ENCODE measurements around the gene NFS1. TPM values are rescaled to one million over a fixed set of nuclear protein-coding genes. Genes with fewer than 3 reads are reported as not detected.
"Not testable (repeated sequence)": the region's sequence is repeated elsewhere in the genome, so short reads cannot be mapped to it uniquely, and the experiment has no call there.

The NFS1 gene
- total RNA-seq, 2 donors from 2014 or later: 41.1 to 49.2 TPM

DNA sequence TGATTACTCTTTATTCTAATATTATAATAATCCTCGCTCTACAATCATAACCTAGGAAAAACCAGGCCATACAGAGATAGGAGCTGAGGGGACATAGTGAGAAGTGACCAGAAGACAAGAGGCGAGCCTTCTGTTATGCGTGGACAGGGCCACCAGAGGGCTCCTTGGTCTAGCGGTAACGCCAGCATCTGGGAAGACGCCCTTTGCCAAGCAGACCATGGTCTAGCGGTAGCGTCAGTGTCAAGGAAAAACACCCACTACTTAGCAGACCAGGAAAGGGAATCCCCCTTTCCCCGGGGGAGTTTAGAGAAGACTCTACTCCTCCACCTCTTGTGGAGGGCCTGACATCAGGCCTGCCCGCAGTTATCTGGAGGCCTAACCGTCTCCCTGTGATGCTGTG is 12.3 kb downstream of the NFS1 start:
- H3K4me1 Mint-ChIP-seq; H3K27ac Mint-ChIP-seq; H3K4me3 Mint-ChIP-seq; ATAC-seq (replicated peaks); H3K9me3 Mint-ChIP-seq; H3K27me3 Mint-ChIP-seq: not testable (repeated sequence)
- peaks cover 60% of the 10 kb centered on the region for H3K36me3 Mint-ChIP-seq (ENCODE audit: low read depth)

DNA sequence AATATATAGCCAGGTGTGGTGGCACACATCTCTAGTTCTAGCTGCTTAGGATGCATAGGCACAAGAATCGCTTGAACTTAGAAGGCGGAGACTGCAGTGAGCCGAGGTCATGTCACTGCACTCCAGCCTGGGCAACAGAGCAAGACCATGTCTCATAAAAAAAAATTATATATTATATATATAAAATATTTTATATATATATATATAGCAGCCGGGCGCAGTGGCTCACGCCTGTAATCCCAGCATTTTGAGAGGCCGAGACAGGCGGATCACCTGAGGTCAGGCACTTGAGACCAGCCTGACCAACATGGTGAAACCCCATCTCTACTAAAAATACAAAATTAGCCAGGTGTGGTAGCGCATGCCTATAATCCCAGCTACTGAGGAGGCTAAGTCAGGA is 13.8 kb downstream of the NFS1 start:
- not testable (repeated sequence) for H3K27ac Mint-ChIP-seq; H3K4me1 Mint-ChIP-seq; H3K27me3 Mint-ChIP-seq; ATAC-seq (replicated peaks); H3K9me3 Mint-ChIP-seq; H3K4me3 Mint-ChIP-seq
- peaks cover 62% of the 10 kb centered on the region for H3K36me3 Mint-ChIP-seq (ENCODE audit: low read depth)

DNA sequence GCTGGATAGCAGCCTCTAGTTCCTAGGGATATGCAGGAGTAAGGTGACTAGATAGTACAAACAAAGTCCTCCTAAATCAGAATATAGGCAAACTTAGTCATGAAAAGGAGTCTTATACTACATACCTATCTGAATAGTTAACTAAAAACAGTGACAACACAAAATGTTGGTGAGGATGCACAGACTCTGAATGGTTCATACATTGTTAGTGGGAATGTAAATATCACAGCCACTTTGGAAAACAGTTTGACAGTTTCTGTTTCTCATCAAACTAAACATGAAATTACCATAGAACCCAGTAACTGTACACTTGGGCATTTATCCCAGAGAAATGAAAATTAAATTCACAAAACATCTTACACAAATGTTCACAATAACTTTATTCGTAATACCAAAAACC is 17.2 kb downstream of the NFS1 start:
- ATAC-seq (replicated peaks): no peak
- H3K4me1 Mint-ChIP-seq: no peaks in the 10 kb centered on the region
- H3K36me3 Mint-ChIP-seq (ENCODE audit: low read depth): peaks cover 63% of the 10 kb centered on the region
- H3K9me3 Mint-ChIP-seq: no peaks in the 10 kb centered on the region
- no peak overlapping the region for H3K4me3 Mint-ChIP-seq
- no peak overlapping the region for H3K27ac Mint-ChIP-seq
- H3K27me3 Mint-ChIP-seq: no peaks in the 10 kb centered on the region

DNA sequence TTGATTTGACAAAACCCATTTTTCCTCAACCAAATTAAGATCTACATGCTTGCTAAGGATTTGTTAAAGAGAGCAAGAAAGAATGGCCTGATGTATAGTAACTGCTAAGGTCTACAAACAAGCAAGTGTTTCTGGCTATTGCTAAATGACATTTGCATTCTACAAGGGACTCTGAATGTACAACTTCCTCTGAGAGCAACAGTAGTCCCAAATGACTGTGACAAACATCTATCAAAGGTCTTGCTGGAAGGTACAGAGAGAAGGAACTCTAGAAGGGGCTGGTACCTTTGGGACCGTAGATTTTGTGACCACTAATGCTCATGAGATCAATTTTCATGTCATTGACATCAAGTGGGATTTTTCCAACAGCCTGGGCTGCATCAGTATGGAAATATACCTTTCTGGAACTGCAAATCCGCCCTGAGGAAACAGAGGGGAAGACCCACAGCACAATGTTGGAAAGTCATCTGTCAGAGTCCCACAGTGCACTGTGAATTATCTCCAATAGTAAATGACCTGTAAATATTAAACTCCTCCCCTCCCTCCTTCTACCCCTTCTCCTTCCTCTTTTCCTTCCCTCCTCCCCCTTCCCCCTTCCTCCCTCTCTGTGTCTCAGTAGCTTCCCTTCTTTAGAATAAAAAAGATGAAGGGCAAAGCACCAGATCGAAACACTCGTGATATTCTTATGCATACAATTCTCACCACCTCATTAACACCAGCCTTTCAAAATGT is 18.5 kb downstream of the NFS1 start:
- no peaks in the 10 kb centered on the region for H3K27me3 Mint-ChIP-seq
- no peaks in the 10 kb centered on the region for H3K9me3 Mint-ChIP-seq
- peak overlapping the region; percentile 17 for H3K27ac Mint-ChIP-seq
- no peak for ATAC-seq (replicated peaks)
- no peaks in the 10 kb centered on the region for H3K4me1 Mint-ChIP-seq
- peaks cover 66% of the 10 kb centered on the region for H3K36me3 Mint-ChIP-seq (ENCODE audit: low read depth)
- H3K4me3 Mint-ChIP-seq: no peak overlapping the region

DNA sequence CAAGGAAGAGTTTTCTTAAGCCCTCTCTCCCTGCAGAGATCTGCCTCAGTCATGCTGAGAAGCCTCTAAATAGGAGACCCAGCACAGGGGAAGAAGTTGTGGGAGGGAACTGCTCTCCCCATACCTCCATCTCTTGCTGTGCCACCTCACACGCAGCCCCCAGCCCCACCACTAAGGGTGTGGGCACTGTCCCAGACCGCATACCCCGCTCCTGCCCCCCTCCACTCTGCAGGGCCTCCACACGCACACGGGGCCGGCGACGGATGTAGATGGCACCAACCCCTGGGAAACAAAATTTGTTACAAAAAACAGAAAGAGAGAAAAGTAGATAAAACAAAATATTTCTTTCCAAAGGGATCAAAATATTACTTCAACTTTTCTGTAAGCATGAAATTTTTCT is 24.2 kb downstream of the NFS1 start:
- no peak for ATAC-seq (replicated peaks)
- H3K27me3 Mint-ChIP-seq: no peaks in the 10 kb centered on the region
- H3K36me3 Mint-ChIP-seq (ENCODE audit: low read depth): peaks cover 88% of the 10 kb centered on the region
- H3K4me1 Mint-ChIP-seq: no peaks in the 10 kb centered on the region
- no peak overlapping the region for H3K27ac Mint-ChIP-seq
- H3K9me3 Mint-ChIP-seq: no peaks in the 10 kb centered on the region
- no peak overlapping the region for H3K4me3 Mint-ChIP-seq

DNA sequence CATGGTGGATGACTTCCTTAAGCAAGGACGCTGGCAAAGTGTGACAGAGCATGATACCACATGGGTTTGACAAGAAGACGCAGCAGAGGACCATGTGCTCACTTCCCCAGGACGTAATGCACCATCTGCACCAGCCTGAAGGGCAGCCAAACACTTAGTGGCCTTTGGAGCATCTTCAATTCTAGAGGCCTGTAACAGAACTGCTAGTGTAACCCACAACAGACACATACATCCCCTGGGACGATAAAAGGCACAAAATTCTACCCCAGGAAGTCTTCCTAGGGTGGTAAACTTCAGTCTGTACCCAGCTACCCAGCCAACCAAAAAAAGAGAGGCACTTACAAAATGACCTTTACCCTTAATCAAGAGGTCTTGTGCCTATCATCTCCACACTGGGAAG is 25.3 kb downstream of the NFS1 start:
- Mint-ChIP-seq H3K9me3 (no peaks in the 10 kb centered on the region), H3K4me1 (no peaks in the 10 kb centered on the region), H3K4me3 (no peak overlapping the region), H3K27me3 (no peaks in the 10 kb centered on the region), H3K27ac (no peak overlapping the region), H3K36me3 (ENCODE audit: low read depth) (peaks cover 90% of the 10 kb centered on the region)
- no peak for ATAC-seq (replicated peaks)

DNA sequence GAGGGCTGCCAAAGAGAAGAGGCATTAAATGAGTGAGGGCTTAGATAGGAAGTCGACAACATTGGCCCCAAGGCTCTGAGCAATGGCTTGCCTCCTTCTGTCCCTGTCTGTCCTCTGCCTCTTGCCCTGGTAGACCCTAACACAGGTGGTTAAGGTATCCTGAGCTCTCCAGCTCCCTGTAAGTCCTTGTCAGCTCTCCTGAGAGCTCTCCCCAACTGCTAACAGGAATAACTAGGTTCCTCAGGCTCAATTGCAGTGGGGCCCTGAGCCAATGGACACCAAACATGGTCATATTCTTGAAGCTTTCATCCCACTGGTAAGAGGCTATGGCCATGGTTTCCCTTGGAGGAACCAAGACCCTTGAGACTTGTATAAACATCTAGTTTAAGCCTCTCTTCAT is 29.5 kb downstream of the NFS1 start:
- H3K36me3 Mint-ChIP-seq (ENCODE audit: low read depth): peaks cover 64% of the 10 kb centered on the region
- H3K9me3 Mint-ChIP-seq: no peaks in the 10 kb centered on the region
- H3K27ac Mint-ChIP-seq: peak overlapping the region; percentile 16
- H3K4me1 Mint-ChIP-seq: peaks cover 4% of the 10 kb centered on the region
- H3K27me3 Mint-ChIP-seq: no peaks in the 10 kb centered on the region
- no peak overlapping the region for H3K4me3 Mint-ChIP-seq
- ATAC-seq (replicated peaks): no peak

DNA sequence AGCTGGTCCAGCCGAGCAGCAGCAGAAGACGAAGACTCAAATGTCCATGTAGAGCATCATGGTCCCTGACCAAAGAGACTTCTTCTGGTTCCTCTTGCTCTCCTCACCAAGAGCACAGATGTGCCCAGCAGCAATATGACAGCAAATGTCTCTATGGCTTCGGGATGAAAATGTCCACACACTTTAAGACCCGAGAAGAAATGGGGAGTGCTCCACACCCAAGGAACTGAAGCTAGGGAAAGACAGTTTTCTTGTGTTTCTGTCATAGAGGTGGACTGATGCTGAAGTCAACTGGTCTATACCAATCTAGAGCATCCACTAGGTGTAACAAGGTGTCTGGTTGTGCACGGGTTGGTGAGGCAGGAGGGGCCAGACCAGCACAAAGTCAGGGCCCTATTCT is 29.9 kb downstream of the NFS1 start:
- no peak for ATAC-seq (replicated peaks)
- no peaks in the 10 kb centered on the region for H3K27me3 Mint-ChIP-seq
- peaks cover 67% of the 10 kb centered on the region for H3K36me3 Mint-ChIP-seq (ENCODE audit: low read depth)
- H3K4me3 Mint-ChIP-seq: no peak overlapping the region
- peak overlapping the region; percentile 16 for H3K27ac Mint-ChIP-seq
- H3K4me1 Mint-ChIP-seq: peaks cover 4% of the 10 kb centered on the region
- H3K9me3 Mint-ChIP-seq: no peaks in the 10 kb centered on the region

DNA sequence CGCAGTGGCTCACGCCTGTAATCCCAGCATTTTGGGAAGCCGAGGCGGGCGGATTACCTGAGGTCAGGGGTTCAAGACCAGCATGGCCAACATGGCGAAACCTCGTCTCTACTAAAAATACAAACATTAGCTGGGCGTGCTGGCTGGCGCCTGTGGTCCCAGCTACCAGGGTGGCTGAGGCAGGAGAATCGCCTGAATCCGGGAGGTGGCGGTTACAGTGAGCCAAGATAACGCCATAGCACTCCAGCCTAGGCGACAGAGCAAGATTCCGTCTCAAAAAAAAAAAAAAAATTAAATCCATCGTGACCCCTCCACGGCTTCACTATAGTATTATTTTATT is 33.2 kb downstream of the NFS1 start:
- no peak overlapping the region for H3K4me3 Mint-ChIP-seq
- peaks cover 67% of the 10 kb centered on the region for H3K36me3 Mint-ChIP-seq (ENCODE audit: low read depth)
- H3K27me3 Mint-ChIP-seq: no peaks in the 10 kb centered on the region
- H3K4me1 Mint-ChIP-seq: peaks cover 27% of the 10 kb centered on the region
- ATAC-seq (replicated peaks): no peak
- H3K9me3 Mint-ChIP-seq: no peaks in the 10 kb centered on the region
- H3K27ac Mint-ChIP-seq: no peak overlapping the region

DNA sequence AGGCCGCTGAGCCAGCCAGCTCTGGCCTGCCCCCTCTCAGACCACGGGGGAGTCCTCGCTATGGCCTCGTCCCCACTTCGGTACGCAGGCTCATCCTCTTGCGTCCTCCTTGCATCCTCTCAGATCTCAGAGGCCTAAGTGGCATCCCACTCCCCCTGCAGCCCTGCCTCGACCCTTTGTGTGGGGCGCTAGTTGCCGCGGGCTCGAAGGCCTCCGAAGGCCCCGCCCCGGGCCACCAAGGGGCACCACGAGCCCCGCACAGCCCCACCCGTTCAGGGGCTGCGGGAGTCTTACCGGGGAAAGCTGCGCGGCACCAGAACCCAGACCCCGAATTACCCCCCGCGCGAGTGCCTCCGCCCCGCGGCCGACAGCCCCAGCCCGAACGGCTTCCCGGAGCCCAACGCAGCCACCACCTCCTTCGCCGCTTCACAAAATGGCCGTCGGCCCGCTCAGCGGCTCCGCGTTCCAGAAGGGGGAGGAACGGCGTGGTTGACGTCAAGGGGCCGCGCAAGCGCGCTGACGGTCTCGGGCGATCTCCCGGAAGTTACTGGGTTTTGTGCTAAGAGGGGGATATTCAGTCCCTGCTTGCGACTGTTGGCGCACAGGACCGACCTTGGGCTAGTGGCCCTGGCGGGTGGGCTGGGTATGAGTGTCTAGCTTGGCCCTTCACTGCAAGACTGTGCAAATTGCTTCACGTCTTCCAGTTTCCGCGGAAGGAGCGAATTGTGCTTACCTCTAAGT is 34.5 kb downstream of the NFS1 start, which contains the start of the genes CPNE1 and RBM12:
TSS of gene CPNE1 (minus strand) at position 435 of the 741 bp plus-strand sequence. CDS start 31,977 bp downstream, outside the sequence.
TSS of gene RBM12 (minus strand) at position 435 of the 741 bp plus-strand sequence. CDS start 9,578 bp downstream, outside the sequence.
- ATAC-seq (replicated peaks): peak; percentile 69
- peaks cover 39% of the 10 kb centered on the region for H3K4me1 Mint-ChIP-seq
- peak within 1 kb of the TSS; percentile 90 for H3K4me3 Mint-ChIP-seq
- peak within 1 kb of the TSS; percentile 87 for H3K27ac Mint-ChIP-seq
- H3K36me3 Mint-ChIP-seq (ENCODE audit: low read depth): peaks cover 63% of the 10 kb centered on the region
- H3K9me3 Mint-ChIP-seq: no peaks in the 10 kb centered on the region
- no peaks in the 10 kb centered on the region for H3K27me3 Mint-ChIP-seq

DNA sequence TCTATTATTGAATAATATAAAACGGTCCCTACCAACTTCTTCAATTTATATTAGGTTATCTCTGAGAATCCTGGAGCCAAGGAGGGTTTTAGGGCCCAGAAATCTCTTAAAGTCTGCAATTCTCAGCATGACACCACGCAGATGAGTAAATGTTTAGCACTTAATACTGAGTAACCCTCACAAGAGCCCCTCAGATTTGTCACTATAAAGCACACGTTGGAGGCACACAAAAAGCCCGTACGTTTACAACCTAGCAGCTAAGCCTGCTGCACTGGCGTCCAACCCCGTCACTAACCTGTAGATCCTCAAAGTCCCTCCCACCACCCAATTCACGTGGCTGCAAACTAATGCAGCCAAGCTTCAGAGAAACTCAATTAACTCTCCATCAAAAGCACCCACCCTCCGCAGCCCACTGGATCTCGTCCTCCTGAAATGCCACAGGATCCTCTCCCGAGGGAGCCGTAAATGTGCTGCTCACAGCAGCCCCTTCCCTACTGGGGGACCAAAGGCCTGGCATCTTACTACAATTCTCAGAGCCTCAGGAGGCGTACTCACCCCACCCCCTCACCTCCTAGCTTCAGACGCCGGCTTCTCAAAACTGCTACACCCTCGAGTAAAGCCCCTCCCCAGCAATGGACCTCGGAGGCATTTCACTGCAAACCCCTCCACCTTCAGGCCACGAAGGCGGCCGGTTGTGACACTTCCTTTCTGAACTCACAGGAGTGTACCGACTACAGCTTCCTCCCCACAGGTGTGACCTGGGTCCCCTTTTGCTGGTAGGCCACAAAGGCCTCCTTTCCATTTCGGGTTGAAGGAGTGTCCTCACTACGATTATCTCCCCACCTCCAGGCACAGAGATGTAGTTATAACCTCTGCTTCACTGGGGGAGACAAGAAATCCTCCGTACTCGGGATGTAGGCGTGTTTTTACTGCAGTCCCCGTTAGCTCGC is 35.4 kb downstream of the NFS1 start:
- Mint-ChIP-seq H3K4me1 (peaks cover 43% of the 10 kb centered on the region), H3K9me3 (no peaks in the 10 kb centered on the region), H3K27ac (peak overlapping the region; percentile 87), H3K4me3 (peak overlapping the region; percentile 90), H3K36me3 (ENCODE audit: low read depth) (peaks cover 63% of the 10 kb centered on the region), H3K27me3 (no peaks in the 10 kb centered on the region)
- peak; percentile 25 for ATAC-seq (replicated peaks)

DNA sequence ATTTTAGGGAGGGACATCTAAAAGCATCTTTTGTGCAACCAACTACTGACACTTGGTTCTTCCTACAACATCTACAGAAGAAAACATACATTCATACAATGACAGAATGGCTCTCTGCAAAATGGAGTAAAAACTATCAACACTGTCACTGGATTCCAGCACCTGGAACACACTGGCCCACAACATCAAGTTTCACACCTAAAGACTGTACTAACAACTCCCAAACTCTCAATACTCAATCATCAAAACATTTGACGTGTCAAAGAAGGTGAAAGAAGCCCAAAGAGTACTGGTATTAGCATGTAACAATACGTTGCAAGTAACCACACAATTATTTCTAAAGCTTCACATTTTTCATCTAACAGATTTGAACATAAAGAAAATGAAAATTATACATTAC is 36.6 kb downstream of the NFS1 start:
- peak; percentile 15 for ATAC-seq (replicated peaks)
- peak overlapping the region; percentile 90 for H3K4me3 Mint-ChIP-seq
- H3K36me3 Mint-ChIP-seq (ENCODE audit: low read depth): peaks cover 67% of the 10 kb centered on the region
- peak overlapping the region; percentile 87 for H3K27ac Mint-ChIP-seq
- peaks cover 46% of the 10 kb centered on the region for H3K4me1 Mint-ChIP-seq
- H3K9me3 Mint-ChIP-seq: no peaks in the 10 kb centered on the region
- H3K27me3 Mint-ChIP-seq: no peaks in the 10 kb centered on the region

DNA sequence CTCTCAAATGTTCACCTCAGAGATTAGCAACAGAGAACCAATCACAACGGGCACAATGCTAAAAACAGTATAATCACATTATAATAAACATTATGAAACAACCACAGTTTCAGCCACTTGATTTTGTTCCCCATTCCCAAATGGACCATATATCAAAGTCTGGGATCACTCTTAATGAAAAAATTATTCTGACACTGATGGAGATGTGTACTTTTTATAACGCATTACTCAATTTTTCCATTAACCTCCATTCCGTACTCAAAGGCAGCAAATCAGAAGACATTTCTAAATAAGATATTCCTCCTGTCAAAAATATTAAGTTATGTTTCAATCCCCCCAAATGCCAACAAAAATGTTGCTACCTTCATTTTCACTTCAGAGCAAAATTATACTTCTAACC is 37.2 kb downstream of the NFS1 start:
- Mint-ChIP-seq H3K36me3 (ENCODE audit: low read depth) (peaks cover 73% of the 10 kb centered on the region), H3K4me1 (peaks cover 52% of the 10 kb centered on the region), H3K9me3 (no peaks in the 10 kb centered on the region), H3K27ac (peak overlapping the region; percentile 87), H3K27me3 (no peaks in the 10 kb centered on the region), H3K4me3 (peak overlapping the region; percentile 90)
- no peak for ATAC-seq (replicated peaks)

DNA sequence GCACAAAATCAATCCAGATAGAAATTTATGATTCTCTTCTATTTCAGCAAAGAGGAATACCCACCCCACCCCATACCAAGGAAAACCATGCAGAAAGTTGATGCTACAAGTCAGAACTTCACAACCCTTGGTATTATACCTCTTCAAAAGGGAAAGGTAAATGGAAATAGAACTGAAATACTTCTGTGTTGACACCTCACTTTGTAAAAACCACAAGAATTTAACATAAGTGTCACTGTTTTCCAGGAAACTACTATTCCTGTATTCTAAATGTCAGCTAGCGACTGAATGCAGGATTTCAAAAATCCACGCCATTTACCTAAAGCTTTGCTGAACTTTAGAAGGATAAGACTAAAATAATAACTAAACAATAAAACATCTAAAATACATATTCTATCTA is 38.1 kb downstream of the NFS1 start:
- Mint-ChIP-seq H3K9me3 (no peaks in the 10 kb centered on the region), H3K4me1 (peaks cover 52% of the 10 kb centered on the region), H3K27me3 (no peaks in the 10 kb centered on the region), H3K27ac (peak overlapping the region; percentile 87), H3K4me3 (peak overlapping the region; percentile 90), H3K36me3 (ENCODE audit: low read depth) (peaks cover 79% of the 10 kb centered on the region)
- ATAC-seq (replicated peaks): peak; percentile 50
